Activated T-helper 17 cell treated with anti-CD3 and anti-CD28 coated beads, Interleukin-2, amount 50 U/mL, for 72 hours (primary cell): ENCODE measurements around the gene NUP62. TPM values are rescaled to one million over a fixed set of nuclear protein-coding genes. Genes with fewer than 3 reads are reported as not detected.

Experiments used
- ATAC-seq: fragments of 150-1000 bp; cut with Tn5 transposase; replicated peaks from 2 replicates; pipeline ENCODE4 v1.10.0; 2021; ENCODE audit warnings: mild to moderate bottlenecking, moderate library complexity
- H3K27ac Mint-ChIP-seq: one replicate; pipeline ENCODE4 v1.8.0; 2022; ENCODE audit warnings: mixed read lengths
- H3K27me3 Mint-ChIP-seq: one replicate; pipeline ENCODE4 v1.8.0; 2022; ENCODE audit warnings: mixed read lengths
- H3K36me3 Mint-ChIP-seq: one replicate; pipeline ENCODE4 v1.8.0; 2022; ENCODE audit warnings: low read depth, mild to moderate bottlenecking, mixed read lengths
- H3K4me1 Mint-ChIP-seq: one replicate; pipeline ENCODE4 v1.8.0; 2022; ENCODE audit warnings: mixed read lengths
- H3K4me3 Mint-ChIP-seq: one replicate; pipeline ENCODE4 v1.8.0; 2022; ENCODE audit warnings: mild to moderate bottlenecking, mixed read lengths
- H3K9me3 Mint-ChIP-seq: one replicate; pipeline ENCODE4 v1.8.0; 2022; ENCODE audit warnings: mixed read lengths
- total RNA-seq, 2 donors: library from RNA; stranded (reverse); gene quantifications; one replicate each; pipeline ENCODE4 v1.2.3, GENCODE V29; 2022

The NUP62 gene
- total RNA-seq, 2 donors from 2014 or later = 158 to 172 TPM

GRCh38 chr19:49879243-49879963 lies 49.9 kb downstream of the NUP62 start:
- Mint-ChIP-seq H3K36me3 (peaks cover 73% of the 10 kb centered on the region), H3K27ac (peak overlapping the region; percentile 43), H3K4me3 (no peak overlapping the region), H3K9me3 (no peaks in the 10 kb centered on the region), H3K4me1 (peaks cover 8% of the 10 kb centered on the region), H3K27me3 (no peaks in the 10 kb centered on the region)
- no peak for ATAC-seq

- Mint-ChIP-seq H3K4me1 (peaks cover 8% of the 10 kb centered on the region), H3K4me3 (no peak overlapping the region), H3K27me3 (no peaks in the 10 kb centered on the region), H3K27ac (peak overlapping the region; percentile 43), H3K36me3 (peaks cover 74% of the 10 kb centered on the region), H3K9me3 (no peaks in the 10 kb centered on the region)
- ATAC-seq = no peak
Observed at GRCh38 chr19:49878744-49879070, 50.6 kb downstream of the NUP62 start.

GRCh38 chr19:49877879-49878743 lies 51.2 kb downstream of the NUP62 start:
- H3K27ac Mint-ChIP-seq = peak overlapping the region; percentile 43

GRCh38 chr19:49877020-49877878 lies 52.1 kb downstream of the NUP62 start, which contains the start of the genes AKT1S1 and TBC1D17:
Gene AKT1S1, minus strand, starts transcription at chr19:49877355. Its CDS starts 4,060 bp downstream, at chr19:49873295.
Gene TBC1D17, plus strand, starts transcription at chr19:49877702. Its CDS starts 22 bp downstream, at chr19:49877724.
- Mint-ChIP-seq H3K4me1 (peaks cover 8% of the 10 kb centered on the region), H3K36me3 (peaks cover 68% of the 10 kb centered on the region), H3K27ac (no peak within 1 kb of the TSS), H3K27me3 (no peaks in the 10 kb centered on the region), H3K4me3 (no peak within 1 kb of the TSS), H3K9me3 (no peaks in the 10 kb centered on the region)
- ATAC-seq = peak; percentile 75

More at GRCh38 chr19:49877879-49878743, 51.2 kb downstream of the NUP62 start:
- Mint-ChIP-seq H3K9me3 (no peaks in the 10 kb centered on the region), H3K36me3 (peaks cover 73% of the 10 kb centered on the region), H3K27me3 (no peaks in the 10 kb centered on the region), H3K4me1 (peaks cover 8% of the 10 kb centered on the region), H3K4me3 (no peak overlapping the region)
- peak; percentile 79 for ATAC-seq

GRCh38 chr19:49876422-49877019 lies 52.8 kb downstream of the NUP62 start:
- H3K9me3 Mint-ChIP-seq = no peaks in the 10 kb centered on the region
- peaks cover 13% of the 10 kb centered on the region for H3K4me1 Mint-ChIP-seq
- no peak overlapping the region for H3K4me3 Mint-ChIP-seq
- no peak overlapping the region for H3K27ac Mint-ChIP-seq
- peaks cover 68% of the 10 kb centered on the region for H3K36me3 Mint-ChIP-seq
- no peaks in the 10 kb centered on the region for H3K27me3 Mint-ChIP-seq
- peak; percentile 57 for ATAC-seq

- ATAC-seq = no peak
- no peaks in the 10 kb centered on the region for H3K27me3 Mint-ChIP-seq
- no peak overlapping the region for H3K4me3 Mint-ChIP-seq
- no peak overlapping the region for H3K27ac Mint-ChIP-seq
- H3K36me3 Mint-ChIP-seq = peaks cover 62% of the 10 kb centered on the region
- no peaks in the 10 kb centered on the region for H3K9me3 Mint-ChIP-seq
- H3K4me1 Mint-ChIP-seq = peaks cover 13% of the 10 kb centered on the region
Observed at GRCh38 chr19:49875857-49876421, 53.4 kb downstream of the NUP62 start.

GRCh38 chr19:49875177-49875576 lies 54.1 kb downstream of the NUP62 start:
- Mint-ChIP-seq H3K27me3 (no peaks in the 10 kb centered on the region), H3K4me3 (no peak overlapping the region), H3K27ac (no peak overlapping the region), H3K9me3 (no peaks in the 10 kb centered on the region), H3K4me1 (peaks cover 16% of the 10 kb centered on the region), H3K36me3 (peaks cover 54% of the 10 kb centered on the region)
- ATAC-seq = no peak

GRCh38 chr19:49874503-49875157 lies 54.7 kb downstream of the NUP62 start:
- peaks cover 17% of the 10 kb centered on the region for H3K4me1 Mint-ChIP-seq
- peaks cover 49% of the 10 kb centered on the region for H3K36me3 Mint-ChIP-seq
- ATAC-seq = no peak
- H3K4me3 Mint-ChIP-seq = no peak overlapping the region
- no peaks in the 10 kb centered on the region for H3K9me3 Mint-ChIP-seq
- H3K27me3 Mint-ChIP-seq = no peaks in the 10 kb centered on the region
- H3K27ac Mint-ChIP-seq = no peak overlapping the region

GRCh38 chr19:49873834-49874233 lies 55.5 kb downstream of the NUP62 start:
- no peak for ATAC-seq
- H3K27me3 Mint-ChIP-seq = no peaks in the 10 kb centered on the region
- H3K27ac Mint-ChIP-seq = no peak overlapping the region
- peaks cover 41% of the 10 kb centered on the region for H3K36me3 Mint-ChIP-seq
- H3K9me3 Mint-ChIP-seq = no peaks in the 10 kb centered on the region
- H3K4me3 Mint-ChIP-seq = no peak overlapping the region
- H3K4me1 Mint-ChIP-seq = peaks cover 17% of the 10 kb centered on the region

- Mint-ChIP-seq H3K4me1 (peaks cover 17% of the 10 kb centered on the region), H3K27me3 (no peaks in the 10 kb centered on the region), H3K27ac (no peak overlapping the region), H3K9me3 (no peaks in the 10 kb centered on the region), H3K36me3 (peaks cover 36% of the 10 kb centered on the region), H3K4me3 (no peak overlapping the region)
- ATAC-seq = no peak
Observed at GRCh38 chr19:49873129-49873521, 56.2 kb downstream of the NUP62 start.

- H3K4me3 Mint-ChIP-seq = peak overlapping the region; percentile 60
- H3K27ac Mint-ChIP-seq = peak overlapping the region; percentile 83
- ATAC-seq = no peak
Observed at GRCh38 chr19:49872245-49873128, 56.8 kb downstream of the NUP62 start.

GRCh38 chr19:49871349-49871985 lies 57.8 kb downstream of the NUP62 start:
- no peak for ATAC-seq
- Mint-ChIP-seq H3K36me3 (peaks cover 48% of the 10 kb centered on the region), H3K9me3 (no peaks in the 10 kb centered on the region), H3K4me3 (peak overlapping the region; percentile 60), H3K4me1 (peaks cover 22% of the 10 kb centered on the region), H3K27me3 (no peaks in the 10 kb centered on the region), H3K27ac (peak overlapping the region; percentile 83)

More at GRCh38 chr19:49872245-49873128, 56.8 kb downstream of the NUP62 start:
- Mint-ChIP-seq H3K27me3 (no peaks in the 10 kb centered on the region), H3K4me1 (peaks cover 17% of the 10 kb centered on the region), H3K9me3 (no peaks in the 10 kb centered on the region), H3K36me3 (peaks cover 38% of the 10 kb centered on the region)
